Esophagus squamous epithelium (tissue), 5 donors: ENCODE measurements around the gene CHAF1A. TPM values are rescaled to one million over a fixed set of nuclear protein-coding genes. Genes with fewer than 3 reads are reported as not detected.

ENCODE experiments used
- DNase-seq: peaks from one replicate; lab custom pipeline; 2025; lab: John Stamatoyannopoulos, UW
- H3K27ac ChIP-seq, 4 donors: fragments of 200-600 bp; sonication (generic); one replicate each; pipeline ENCODE4 v1.5.1; 2016 to 2019; ENCODE audit warnings: mild to moderate bottlenecking in 1 of 4
- H3K27me3 ChIP-seq, 4 donors: fragments of 200-600 bp; sonication (generic); 1 replicate in 3 of 4; 2 replicates in 1 of 4; pipeline versions ENCODE4 v1.5.1 to v1.6.0; 2017 to 2021; ENCODE audit warnings: antibody characterized with exemption in 1 of 4
- H3K36me3 ChIP-seq, 3 donors: fragments of 200-600 bp; sonication (generic); one replicate each; pipeline ENCODE4 v1.5.1; 2016 to 2019
- H3K4me1 ChIP-seq, 3 donors: fragments of 200-600 bp; sonication (generic); one replicate each; pipeline ENCODE4 v1.5.1; 2017 to 2019
- H3K4me3 ChIP-seq, 4 donors: fragments of 200-600 bp; sonication (generic); 1 replicate in 3 of 4; 2 replicates in 1 of 4; pipeline ENCODE4 v1.5.1; 2016 to 2019; ENCODE audit warnings: mild to moderate bottlenecking in 2 of 4, moderate library complexity in 1 of 4
- H3K9me3 ChIP-seq, 3 donors: fragments of 200-600 bp; sonication (generic); one replicate each; pipeline ENCODE4 v1.5.1; 2016 to 2019
- POLR2A ChIP-seq, 4 donors: fragments of 450-650 bp; IDR thresholded peaks; one replicate each; pipeline ENCODE4 v1.6.1; 2017; ENCODE audit warnings: antibody characterized with exemption in 4 of 4, mild to moderate bottlenecking in 4 of 4, moderate library complexity in 3 of 4
- WGBS, 2 donors: methylation state at CpG; one replicate each; pipeline ENCODE4 v1.1.5; 2018; 5-methylcytosine and 5-hydroxymethylcytosine counted together
- intact Hi-C: fragments of 100-400 bp; cut with DNase I; formaldehyde crosslinking; loops from one replicate; pipeline ENCODE4 v1.15.0; 2022
- total RNA-seq, 4 donors: library from RNA; depleted of rRNA; stranded (reverse); fragments of >200 nt; gene quantifications; one replicate each; pipeline ENCODE4 v1.1.0, GENCODE V29; 2016
- TF ChIP-seq, protein P1 (sequence below), 6 experiments: fragments of 450-650 bp in 4 of 6; fragments of 200-600 bp in 2 of 6; sonication (generic) in 2 of 6; IDR thresholded peaks; one replicate each; pipeline ENCODE4 v1.5.1; 2016 to 2019; ENCODE audit warnings: antibody characterized with exemption in 6 of 6, mild to moderate bottlenecking in 4 of 6, moderate library complexity in 4 of 6
- donor health status: DM: yes; HTN: yes; CAD: no.

CHAF1A gene
- total RNA-seq, 4 donors from 2014 or later: 7.6 to 20.9 (median 11.9) TPM

DNA sequence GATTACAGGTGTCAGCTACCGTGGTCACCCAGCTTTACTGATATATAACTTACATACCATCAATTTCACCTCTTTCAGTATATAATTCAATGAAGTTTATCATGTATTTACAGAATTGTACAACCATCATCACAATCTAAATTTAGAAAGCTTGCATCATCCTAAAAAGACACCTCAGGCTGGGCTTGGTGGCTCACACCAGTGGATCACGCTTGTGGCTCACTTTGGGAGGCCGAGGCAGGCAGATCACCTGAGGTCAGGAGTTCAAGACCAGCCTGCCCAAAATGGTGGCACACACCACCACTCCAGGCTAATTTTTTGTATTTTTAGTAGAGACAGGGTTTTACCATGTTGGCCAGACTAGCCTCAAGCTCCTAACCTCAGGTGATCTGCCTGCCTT is 65.4 kb downstream of the CHAF1A start:
- Histone ChIP-seq H3K9me3 (no peaks in the 10 kb centered on the region), H3K27me3 (no peaks in the 10 kb centered on the region), H3K4me1 (peaks cover 6 to 12% (median 6%) of the 10 kb centered on the region in 3 donors), H3K27ac (no peak overlapping the region), H3K36me3 (no peaks in the 10 kb centered on the region), H3K4me3 (no peak overlapping the region)
- TF ChIP-seq, protein P1, sequence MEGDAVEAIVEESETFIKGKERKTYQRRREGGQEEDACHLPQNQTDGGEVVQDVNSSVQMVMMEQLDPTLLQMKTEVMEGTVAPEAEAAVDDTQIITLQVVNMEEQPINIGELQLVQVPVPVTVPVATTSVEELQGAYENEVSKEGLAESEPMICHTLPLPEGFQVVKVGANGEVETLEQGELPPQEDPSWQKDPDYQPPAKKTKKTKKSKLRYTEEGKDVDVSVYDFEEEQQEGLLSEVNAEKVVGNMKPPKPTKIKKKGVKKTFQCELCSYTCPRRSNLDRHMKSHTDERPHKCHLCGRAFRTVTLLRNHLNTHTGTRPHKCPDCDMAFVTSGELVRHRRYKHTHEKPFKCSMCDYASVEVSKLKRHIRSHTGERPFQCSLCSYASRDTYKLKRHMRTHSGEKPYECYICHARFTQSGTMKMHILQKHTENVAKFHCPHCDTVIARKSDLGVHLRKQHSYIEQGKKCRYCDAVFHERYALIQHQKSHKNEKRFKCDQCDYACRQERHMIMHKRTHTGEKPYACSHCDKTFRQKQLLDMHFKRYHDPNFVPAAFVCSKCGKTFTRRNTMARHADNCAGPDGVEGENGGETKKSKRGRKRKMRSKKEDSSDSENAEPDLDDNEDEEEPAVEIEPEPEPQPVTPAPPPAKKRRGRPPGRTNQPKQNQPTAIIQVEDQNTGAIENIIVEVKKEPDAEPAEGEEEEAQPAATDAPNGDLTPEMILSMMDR (IDR thresholded peaks at IDR 0.05): no peak
- no peak for TF ChIP-seq POLR2A (IDR thresholded peaks at IDR 0.05)
- DNase-seq: no peak
- 62 to 85% methylated on average over 1 to 2 of the region's 3 CpGs for WGBS, 2 donors
- intact Hi-C loops: no loop called here

DNA sequence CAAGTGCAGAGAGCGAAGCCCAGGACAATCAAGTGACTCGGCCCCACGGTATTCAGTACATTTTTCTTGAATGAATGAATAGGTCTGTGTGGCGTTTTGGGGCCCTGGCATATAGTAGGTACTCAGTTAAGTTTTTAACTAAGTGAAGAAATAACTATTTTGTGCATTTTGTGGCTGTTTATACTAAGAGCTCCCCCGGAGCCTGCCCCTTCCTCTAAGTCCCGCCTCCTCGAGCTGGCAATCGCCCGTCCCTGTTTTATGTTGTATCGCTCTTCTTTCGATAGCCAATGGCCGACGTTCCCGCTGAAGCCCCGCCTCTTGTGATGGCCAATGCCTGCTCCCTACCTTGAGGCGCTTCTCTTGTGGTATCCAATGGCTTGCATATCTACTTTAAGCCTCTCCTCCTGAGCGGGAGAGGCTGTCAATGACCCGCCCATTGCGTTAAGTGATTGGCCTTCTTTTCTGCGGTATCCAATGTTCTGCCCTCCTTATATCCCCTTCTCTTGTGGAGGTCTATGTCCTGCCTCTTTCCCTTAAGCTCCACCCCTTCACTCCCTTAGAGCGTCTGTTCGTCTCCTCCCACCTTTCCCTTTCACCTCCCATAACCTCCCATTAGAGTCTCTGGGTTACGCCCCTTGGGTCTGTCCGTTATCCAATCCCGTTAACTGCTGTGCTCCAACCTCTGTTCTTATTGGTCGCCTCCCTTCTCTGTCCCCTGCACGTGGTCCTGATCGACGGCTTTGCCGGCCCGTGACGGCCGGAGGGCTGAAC is 69.1 kb downstream of the CHAF1A start:
- TF ChIP-seq, protein P1 (IDR thresholded peaks at IDR 0.05): no peak
- peak in 3 of 4 donors; percentile 37 to 57 (median 41) for TF ChIP-seq POLR2A (IDR thresholded peaks at IDR 0.05)
- H3K27ac ChIP-seq: peak overlapping the region; percentile 79 to 93 (median 92)
- no peaks in the 10 kb centered on the region for H3K27me3 ChIP-seq
- H3K9me3 ChIP-seq: no peaks in the 10 kb centered on the region
- intact Hi-C loops: no loop called here
- peak overlapping the region; percentile 64 to 93 (median 89) for H3K4me3 ChIP-seq
- peaks cover 23 to 37% (median 25%) of the 10 kb centered on the region in 3 donors for H3K4me1 ChIP-seq
- DNase-seq: peak; percentile 99
- H3K36me3 ChIP-seq: peaks cover 7 to 16% (median 7%) of the 10 kb centered on the region in 3 donors
- 1% methylated on average over 26 to 32 of the region's 33 CpGs for WGBS, 2 donors

DNA sequence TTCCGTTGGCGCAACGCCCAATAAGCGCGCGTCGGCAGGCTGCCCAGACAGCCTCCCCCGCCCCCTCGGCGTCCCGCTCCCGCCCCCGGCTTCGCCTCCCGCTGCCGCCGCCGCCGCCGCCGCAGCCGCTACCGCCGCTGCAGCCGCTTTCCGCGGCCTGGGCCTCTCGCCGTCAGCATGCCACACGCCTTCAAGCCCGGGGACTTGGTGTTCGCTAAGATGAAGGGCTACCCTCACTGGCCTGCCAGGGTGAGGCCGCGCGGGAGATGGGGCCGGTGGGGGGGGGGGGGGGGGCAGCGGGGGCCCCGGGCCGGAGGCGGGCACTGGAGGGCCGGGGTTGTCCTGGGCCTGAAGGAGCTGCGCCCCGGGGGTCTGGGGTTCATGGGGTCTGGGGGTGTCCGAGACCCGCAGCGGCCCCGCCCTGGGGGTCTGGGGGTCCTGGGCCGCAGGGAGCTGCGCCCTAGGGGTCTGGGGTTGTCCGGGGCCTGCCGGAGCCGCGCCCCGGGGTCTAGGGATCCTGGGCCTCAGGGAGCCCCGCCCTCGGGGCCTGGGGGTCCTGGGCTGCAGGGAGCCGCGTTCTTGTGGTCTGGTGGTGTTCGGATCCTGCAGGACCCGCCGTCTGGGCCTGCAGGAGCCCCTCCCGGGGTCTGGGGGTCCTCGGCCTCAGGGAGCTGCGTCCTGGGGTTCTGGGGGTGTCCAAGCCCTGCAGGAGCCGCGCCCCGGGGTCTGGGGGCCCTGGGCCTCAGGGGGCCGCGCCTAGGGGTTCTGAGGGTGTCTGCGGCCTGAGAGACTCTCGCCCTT is 69.9 kb downstream of the CHAF1A start, which contains the start of gene HDGFL2:
Gene HDGFL2, plus strand, starts transcription at position 124 of the 801 bp plus-strand sequence. Its CDS starts 54 bp downstream, at position 178.
- no peaks in the 10 kb centered on the region for H3K9me3 ChIP-seq
- no peaks in the 10 kb centered on the region for H3K27me3 ChIP-seq
- H3K27ac ChIP-seq: peak within 1 kb of the TSS; percentile 79 to 93 (median 92)
- peaks cover 23 to 37% (median 25%) of the 10 kb centered on the region in 3 donors for H3K4me1 ChIP-seq
- intact Hi-C loops: no loop called here
- H3K36me3 ChIP-seq: peaks cover 10 to 24% (median 15%) of the 10 kb centered on the region in 3 donors
- TF ChIP-seq, protein P1 (IDR thresholded peaks at IDR 0.05): no peak
- TF ChIP-seq POLR2A (IDR thresholded peaks at IDR 0.05): no peak
- DNase-seq: no peak
- peak within 1 kb of the TSS; percentile 64 to 93 (median 89) for H3K4me3 ChIP-seq
- 0% methylated on average over 2 of the region's 71 CpGs; no CpG with 5 or more reads in 1 of the 2 donors for WGBS, 2 donors

DNA sequence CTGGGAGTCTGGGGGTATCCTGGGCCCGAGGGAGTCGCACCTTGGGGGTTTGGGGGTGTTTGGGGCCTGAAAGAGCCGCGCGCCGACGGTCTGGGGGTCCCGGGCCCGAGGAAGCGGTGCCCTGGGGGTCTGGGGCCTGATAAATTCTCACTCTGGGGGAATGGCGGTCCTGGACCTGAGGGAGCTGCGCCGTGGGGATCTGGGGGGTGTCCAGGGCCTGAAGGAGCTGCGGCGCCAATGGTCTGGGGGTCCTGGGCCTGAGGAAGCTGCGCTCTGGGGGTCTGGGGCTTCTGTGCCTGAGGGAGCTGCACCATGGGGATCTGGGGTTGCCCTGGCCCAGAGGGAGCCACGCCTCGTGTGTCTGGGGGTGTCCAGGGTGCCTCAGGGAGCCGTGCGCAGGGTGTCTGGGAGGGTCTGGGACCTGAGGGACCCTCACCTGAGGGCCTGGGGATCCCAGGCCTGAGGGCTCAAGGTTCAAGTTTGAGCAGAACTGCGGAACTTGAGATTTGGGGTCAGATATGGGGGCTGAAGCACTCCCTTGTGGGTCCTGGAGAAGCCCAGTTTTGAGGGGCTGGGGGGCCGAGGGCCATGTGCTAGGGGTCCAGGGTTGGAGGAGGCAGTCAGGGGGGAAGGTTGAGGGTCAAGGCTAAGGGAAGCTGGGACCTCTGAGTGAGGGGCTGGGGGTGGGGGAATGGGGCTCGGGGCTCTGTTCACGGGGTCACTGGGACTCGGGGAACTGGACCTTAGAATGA is 70.7 kb downstream of the CHAF1A start:
- no peak for DNase-seq
- intact Hi-C loops: no loop called here
- H3K27ac ChIP-seq: peak overlapping the region in 3 of 4 donors; percentile 76 to 93 (median 84)
- H3K9me3 ChIP-seq: no peaks in the 10 kb centered on the region
- no peaks in the 10 kb centered on the region for H3K27me3 ChIP-seq
- 20 to 52% methylated on average over 1 to 4 of the region's 25 CpGs for WGBS, 2 donors
- TF ChIP-seq, protein P1 (IDR thresholded peaks at IDR 0.05): no peak
- no peak for TF ChIP-seq POLR2A (IDR thresholded peaks at IDR 0.05)
- peak overlapping the region; percentile 64 to 93 (median 89) for H3K4me3 ChIP-seq
- H3K36me3 ChIP-seq: peaks cover 10 to 32% (median 15%) of the 10 kb centered on the region in 3 donors
- H3K4me1 ChIP-seq: peaks cover 23 to 37% (median 25%) of the 10 kb centered on the region in 3 donors
